H1 (cell line): ENCODE data around the gene MEF2C. TPM values are rescaled to one million over a fixed set of nuclear protein-coding genes. Genes with fewer than 3 reads are reported as not detected.

Experiments
- BACH1 ChIP-seq: IDR thresholded peaks from 2 replicates; pipeline ENCODE4 v1.6.1; 2012; ENCODE audit warnings: low read length, improper control_type of control experiment
- CHD7 ChIP-seq: fragments of 300-600 bp; sonication (generic); IDR thresholded peaks from 2 replicates; pipeline ENCODE4 v1.7.1; 2012; ENCODE audit warnings: low read length, moderate library complexity, mild to moderate bottlenecking, inconsistent platforms; ENCODE audit not compliant: insufficient replicate concordance
- CTBP2 ChIP-seq: IDR thresholded peaks from 2 replicates; pipeline ENCODE4 v1.7.0; 2011; ENCODE audit warnings: borderline replicate concordance, mild to moderate bottlenecking, moderate library complexity, mixed read lengths, low read length; ENCODE audit not compliant: insufficient read depth, insufficient read length
- E2F6 ChIP-seq: IDR thresholded peaks from 2 replicates; pipeline ENCODE4 v1.6.1; 2012; ENCODE audit warnings: inconsistent platforms
- NANOG ChIP-seq: IDR thresholded peaks from 2 replicates; pipeline ENCODE4 v1.6.1; 2011; ENCODE audit warnings: low read length, low read depth, mild to moderate bottlenecking, inconsistent platforms; ENCODE audit not compliant: insufficient read depth, poor library complexity, severe bottlenecking
- RXRA ChIP-seq: IDR thresholded peaks from 2 replicates; pipeline ENCODE4 v1.6.1; 2011; ENCODE audit warnings: low read depth, mild to moderate bottlenecking, low read length, moderate library complexity; ENCODE audit not compliant: insufficient read depth
- SP1 ChIP-seq: IDR thresholded peaks from 2 replicates; pipeline ENCODE4 v1.6.1; 2011; ENCODE audit warnings: low read depth, low read length
- polyA plus RNA-seq, 7 experiments: library from polyadenylated mRNA; depleted of rRNA in 3 of 7; stranded (reverse) in 5 of 7; unstranded in 2 of 7; fragments of >200 nt in 5 of 7; fragments of 200-250 nt in 2 of 7; gene quantifications; 1 replicate in 5 of 7; 2 replicates in 1 of 7; 4 replicates in 1 of 7; pipeline versions ENCODE4 v1.2.1 to v1.2.3, GENCODE V29; 2011 to 2013; ENCODE audit warnings: missing spikeins in 2 of 7, mixed read lengths in 2 of 7
- total RNA-seq: library from RNA; stranded (reverse); fragmentation: NEBNext Ultra II Directional; extraction: Animal tissue kit (Norgen Biotek cat#: 25700); gene quantifications from 2 replicates; pipeline ENCODE4 v1.2.1, GENCODE V29; 2021

Gene MEF2C
- total and polyA plus RNA-seq, 2 of the 8 experiments (the other 6 are each of a cell fraction or from before 2014, with no cell fraction given): 0.59 to 0.99 TPM

- TF ChIP-seq CHD7 (no peak), E2F6 (no peak), SP1 (no peak), CTBP2 (no peak), RXRA (no peak), NANOG (no peak), BACH1 (no peak)
- TF ChIP-seq, all 59 proteins: peak for 1
Observed at GRCh38 chr5:88885002-88885401, 2.0 kb upstream of the MEF2C start (continued).
